ENCODE results near the gene CILP2. TPM values are rescaled to one million over a fixed set of nuclear protein-coding genes. Genes with fewer than 3 reads are reported as not detected.

CILP2 gene
- total and polyA plus RNA-seq, 9 of the 15 experiments (the other 6 are each of a cell fraction or from before 2014, with no cell fraction given) = 0.04 to 0.35 (median 0.05) TPM; not detected in 2

DNA sequence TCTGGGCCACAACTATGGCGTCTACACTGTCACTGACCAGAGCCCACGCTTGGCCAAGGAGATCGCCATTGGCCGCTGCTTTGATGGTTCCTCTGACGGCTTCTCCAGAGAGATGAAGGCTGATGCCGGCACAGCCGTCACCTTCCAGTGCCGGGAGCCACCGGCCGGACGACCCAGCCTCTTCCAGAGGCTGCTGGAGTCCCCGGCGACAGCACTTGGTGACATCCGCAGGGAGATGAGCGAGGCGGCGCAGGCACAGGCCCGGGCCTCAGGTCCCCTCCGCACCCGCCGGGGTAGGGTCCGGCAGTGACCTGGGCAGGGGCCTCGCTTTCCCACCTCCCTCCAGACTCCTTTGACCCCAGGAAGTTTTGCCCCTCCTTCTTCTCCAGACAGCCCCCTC is 7.6 kb downstream of the CILP2 start:
- POLR2A ChIA-PET = interaction anchor here (0.6 kb wide), 2 partner anchors 27 to 1528 kb away, joined by 3 read pairs; no protein-coding TSS in a partner anchor
- no peak overlapping the region for H3K4me3 ChIP-seq
- H3K9me3 ChIP-seq (replicated peaks; ENCODE audit: control insufficient read depth, insufficient read depth, low read depth, low read length) = no peaks in the 10 kb centered on the region
- CTCF ChIA-PET (ENCODE audit: low intra/inter-chr PET ratio) = no interaction called here
- no TSS peak for BruUV-seq (replicated peaks)
- TF ChIP-seq RBBP5 (IDR thresholded peaks at IDR 0.05; ENCODE audit: borderline replicate concordance, insufficient read depth, low read length, poor library complexity, severe bottlenecking) = no peak
- TF ChIP-seq ZNF140 (CRISPR knock-in tag; IDR thresholded peaks at IDR 0.05) = no peak
- no peak for TF ChIP-seq CTCF (IDR thresholded peaks at IDR 0.05 in 2 of 3, conservative IDR thresholded peaks at IDR 0.05 in 1 of 3; ENCODE audit: insufficient read depth in 2 of 3, low read depth in 1 of 3, low read length in 3 of 3)
- TF ChIP-seq JUND (IDR thresholded peaks at IDR 0.05; ENCODE audit: borderline replicate concordance, low read depth, low read length) = no peak
- TF ChIP-seq JUND (tag; IDR thresholded peaks at IDR 0.05; ENCODE audit: borderline replicate concordance, low read depth, low read length) = no peak
- no peak for TF ChIP-seq ESRRB (CRISPR knock-in tag; IDR thresholded peaks at IDR 0.05; ENCODE audit: borderline replicate concordance)
- TF ChIP-seq SMAD1 (IDR thresholded peaks at IDR 0.05; ENCODE audit: low read depth, low read length, partially characterized antibody) = no peak
- TF ChIP-seq ZNF584 (CRISPR knock-in tag; IDR thresholded peaks at IDR 0.05; ENCODE audit: low read depth) = no peak
- DNase-seq (ENCODE audit: extremely low read depth in 1 of 4, low spot score in 3 of 4) (no peak), ATAC-seq (no peak), FAIRE-seq (no peak)
- H3K4me2 ChIP-seq (ENCODE audit: insufficient read depth, low read length) = no peak overlapping the region
- no peaks in the 10 kb centered on the region for H3K79me2 ChIP-seq (ENCODE audit: control insufficient read depth, insufficient read depth, low read length)
- no peak overlapping the region for H3K27ac ChIP-seq (ENCODE audit: extremely low read depth, low read depth, low read length)
- H3K36me3 ChIP-seq (ENCODE audit: control insufficient read depth, insufficient read depth, low read length) = no peaks in the 10 kb centered on the region
- no peaks in the 10 kb centered on the region for H3K9me1 ChIP-seq (ENCODE audit: control insufficient read depth, insufficient read depth, low read length)
- H3K9ac ChIP-seq (ENCODE audit: insufficient read depth in 1 of 2, low read depth in 2 of 2, low read length in 2 of 2) = no peak overlapping the region
- 0 out of 2 replicates have a peak, but pooled peaks cover 5% of the 10 kb centered on the region for H4K20me1 ChIP-seq (replicated peaks; ENCODE audit: control insufficient read depth, insufficient read depth, low read length)
- 31% methylated on average over 16 of the region's 23 CpGs for WGBS (ENCODE audit: insufficient coverage, low coverage, missing lambda C conversion rate)
- peaks cover 5 to 42% of the 10 kb centered on the region in 2 experiments for H3K27me3 ChIP-seq (ENCODE audit: control insufficient read depth in 2 of 2, insufficient read depth in 2 of 2, low read length in 2 of 2)
- H2AFZ ChIP-seq (ENCODE audit: low read depth, low read length) = no peak overlapping the region
- in situ Hi-C loops (cut with MboI) (loop anchor here (25.0 kb wide), 1 partner anchor 92 kb away; the partner anchor contains the start of genes GMIP and LPAR2), intact Hi-C loops (cut with micrococcal nuclease) (no loop called here)
- H3K4me1 ChIP-seq (replicated peaks in 1 of 2; ENCODE audit: control insufficient read depth in 2 of 2, insufficient read depth in 2 of 2, low read length in 2 of 2) = peaks cover 2 to 70% of the 10 kb centered on the region in 2 experiments; a peak in 2 of 5 replicates

Measured in K562 (cell line).